Colonic mucosa (tissue), 4 donors: ENCODE results near the gene PAOX. TPM values are rescaled to one million over a fixed set of nuclear protein-coding genes. Genes with fewer than 3 reads are reported as not detected.

ENCODE experiments used
- DNase-seq: peaks from one replicate; pipeline ENCODE4 v3.0.0-alpha.2; 2020
- H3K27ac ChIP-seq: fragments of 200-600 bp; one replicate; pipeline ENCODE4 v1.8.0; 2021
- H3K27me3 ChIP-seq: fragments of 200-600 bp; one replicate; pipeline ENCODE4 v1.8.0; 2021
- H3K36me3 ChIP-seq: fragments of 200-600 bp; one replicate; pipeline ENCODE4 v1.8.0; 2021
- H3K4me1 ChIP-seq: fragments of 200-600 bp; one replicate; pipeline ENCODE4 v1.8.0; 2021; ENCODE audit warnings: mild to moderate bottlenecking
- H3K4me3 ChIP-seq: fragments of 200-600 bp; one replicate; pipeline ENCODE4 v1.8.0; 2021
- H3K9ac ChIP-seq, 2 donors: one replicate each; pipeline ENCODE4 v1.7.0; 2013; ENCODE audit warnings: control low read depth in 2 of 2, low read depth in 2 of 2, low read length in 2 of 2
- H3K9me3 ChIP-seq: fragments of 200-600 bp; one replicate; pipeline ENCODE4 v1.8.0; 2021
- intact Hi-C: fragments of 100-400 bp; cut with DNase I; formaldehyde crosslinking; loops from one replicate; pipeline ENCODE4 v1.14.1; 2022
- total RNA-seq, 2 donors: library from RNA; stranded (reverse); fragmentation: NEBNext Ultra II Directional in 1 of 2; extraction: Animal tissue kit (Norgen Biotek cat#: 25700) in 1 of 2; gene quantifications; one replicate each; pipeline ENCODE4 v1.2.1, GENCODE V29; 2021
- TF ChIP-seq, protein P1 (sequence below): fragments of 200-600 bp; IDR thresholded peaks from one replicate; pipeline ENCODE4 v1.8.0; 2022; ENCODE audit warnings: antibody characterized with exemption, mild to moderate bottlenecking
- donor health status: healthy.
- donor health status: DM: no; HTN: no; CAD: no.
- donor health status: DM: no; HTN: no; CAD: no.

The PAOX gene
- total RNA-seq, 2 donors from 2014 or later = 3.5 to 5.8 TPM

DNA sequence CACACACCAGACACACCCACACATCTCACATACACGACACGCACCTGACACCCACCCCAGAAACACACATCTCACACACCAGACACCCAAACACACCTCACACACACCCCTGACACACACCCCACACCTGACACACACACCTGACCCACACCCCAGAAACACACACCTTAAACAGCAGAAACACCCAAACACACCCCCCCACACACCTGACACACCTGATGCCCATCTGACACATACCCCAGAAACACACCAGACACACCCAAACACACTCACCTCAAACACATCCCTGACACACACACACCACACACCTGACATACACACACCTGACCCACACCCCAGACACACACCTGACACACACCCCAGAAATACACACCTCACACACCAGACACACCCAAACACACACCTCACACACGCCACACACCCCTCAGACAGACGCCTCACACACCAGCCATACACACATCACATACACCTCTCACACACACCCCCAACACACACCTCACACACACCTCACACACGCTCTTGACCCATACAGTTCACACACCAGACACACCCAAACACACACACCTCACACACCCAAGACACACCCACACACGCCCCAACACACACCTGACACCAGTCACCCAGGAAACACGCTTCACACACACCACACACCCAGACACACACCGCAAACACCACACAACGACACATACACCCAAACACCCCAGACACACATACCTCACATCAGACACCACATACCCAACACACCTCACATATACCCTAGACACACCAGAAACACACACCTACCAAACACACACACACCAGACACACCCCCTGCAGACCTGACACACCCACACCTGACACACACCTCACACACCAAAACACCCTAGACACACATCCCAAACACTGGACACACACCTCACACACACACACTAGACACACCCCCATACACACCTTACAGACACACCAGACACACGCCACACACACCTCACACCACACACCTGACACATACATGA, 40.7 kb upstream of the PAOX start:
- Histone ChIP-seq H3K36me3 (no peaks in the 10 kb centered on the region), H3K27me3 (peaks cover 25% of the 10 kb centered on the region), H3K27ac (no peak overlapping the region), H3K4me3 (no peak overlapping the region), H3K9me3 (no peaks in the 10 kb centered on the region), H3K9ac (no peak overlapping the region), H3K4me1 (no peaks in the 10 kb centered on the region)
- DNase-seq = no peak
- intact Hi-C loops = no loop called here
- TF ChIP-seq, protein P1, sequence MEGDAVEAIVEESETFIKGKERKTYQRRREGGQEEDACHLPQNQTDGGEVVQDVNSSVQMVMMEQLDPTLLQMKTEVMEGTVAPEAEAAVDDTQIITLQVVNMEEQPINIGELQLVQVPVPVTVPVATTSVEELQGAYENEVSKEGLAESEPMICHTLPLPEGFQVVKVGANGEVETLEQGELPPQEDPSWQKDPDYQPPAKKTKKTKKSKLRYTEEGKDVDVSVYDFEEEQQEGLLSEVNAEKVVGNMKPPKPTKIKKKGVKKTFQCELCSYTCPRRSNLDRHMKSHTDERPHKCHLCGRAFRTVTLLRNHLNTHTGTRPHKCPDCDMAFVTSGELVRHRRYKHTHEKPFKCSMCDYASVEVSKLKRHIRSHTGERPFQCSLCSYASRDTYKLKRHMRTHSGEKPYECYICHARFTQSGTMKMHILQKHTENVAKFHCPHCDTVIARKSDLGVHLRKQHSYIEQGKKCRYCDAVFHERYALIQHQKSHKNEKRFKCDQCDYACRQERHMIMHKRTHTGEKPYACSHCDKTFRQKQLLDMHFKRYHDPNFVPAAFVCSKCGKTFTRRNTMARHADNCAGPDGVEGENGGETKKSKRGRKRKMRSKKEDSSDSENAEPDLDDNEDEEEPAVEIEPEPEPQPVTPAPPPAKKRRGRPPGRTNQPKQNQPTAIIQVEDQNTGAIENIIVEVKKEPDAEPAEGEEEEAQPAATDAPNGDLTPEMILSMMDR = no peak

DNA sequence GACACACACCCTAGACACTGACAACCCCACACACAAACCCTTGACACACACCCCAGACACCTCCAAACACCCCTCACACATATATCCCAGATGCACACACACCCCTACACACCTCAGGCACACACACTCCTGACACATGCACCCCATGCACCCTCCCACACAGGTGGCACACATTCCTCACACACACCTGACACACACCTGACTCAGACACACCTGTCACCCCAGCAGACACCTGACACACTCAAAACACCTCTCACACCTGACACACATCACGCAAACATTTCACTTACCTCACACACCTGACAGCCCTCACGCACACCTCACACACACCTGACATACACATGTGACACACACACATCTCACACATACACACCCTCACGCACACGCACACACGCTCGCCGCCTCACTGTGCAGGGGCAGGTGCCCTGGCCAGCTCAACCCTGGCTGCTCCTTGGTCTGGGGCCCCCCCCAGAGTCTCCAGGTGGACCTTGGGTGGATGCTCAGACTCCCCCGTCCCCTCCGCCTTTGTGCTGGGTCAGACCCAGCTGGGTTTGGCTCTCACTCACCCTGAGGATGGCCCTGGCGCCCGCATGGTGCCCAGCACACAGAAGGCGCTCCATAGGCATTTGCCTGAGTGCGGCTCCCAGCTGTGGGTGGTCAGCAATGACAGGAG, 39.2 kb upstream of the PAOX start:
- Histone ChIP-seq H3K9ac (no peak overlapping the region), H3K27me3 (peaks cover 21% of the 10 kb centered on the region), H3K4me3 (no peak overlapping the region), H3K4me1 (no peaks in the 10 kb centered on the region), H3K9me3 (no peaks in the 10 kb centered on the region), H3K36me3 (no peaks in the 10 kb centered on the region), H3K27ac (no peak overlapping the region)
- DNase-seq = no peak
- TF ChIP-seq, protein P1 = no peak
- intact Hi-C loops = no loop called here

DNA sequence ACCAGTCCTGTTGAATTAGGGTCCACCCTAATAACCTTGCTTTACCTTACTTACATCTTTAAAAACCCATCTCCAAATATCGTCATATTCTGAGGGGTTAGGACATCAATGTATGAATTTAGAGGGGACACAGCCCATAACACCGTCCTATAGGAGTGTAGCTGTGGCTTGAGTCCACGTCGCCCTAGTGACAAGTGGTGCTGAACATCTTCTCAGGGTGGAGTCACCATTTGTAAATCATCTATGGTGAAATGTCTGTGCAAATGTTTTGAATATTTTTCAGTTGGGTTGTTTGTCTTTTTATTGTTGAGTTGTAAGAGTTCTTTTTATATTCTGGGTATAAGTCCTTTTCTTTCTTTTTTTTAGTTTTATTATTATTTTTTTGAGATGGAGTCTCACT, 37.1 kb upstream of the PAOX start:
- Histone ChIP-seq H3K4me3 (no peak overlapping the region), H3K9me3 (no peaks in the 10 kb centered on the region), H3K4me1 (no peaks in the 10 kb centered on the region), H3K9ac (no peak overlapping the region), H3K36me3 (no peaks in the 10 kb centered on the region), H3K27ac (no peak overlapping the region), H3K27me3 (no peaks in the 10 kb centered on the region)
- DNase-seq = no peak
- TF ChIP-seq, protein P1 = no peak
- intact Hi-C loops = no loop called here

DNA sequence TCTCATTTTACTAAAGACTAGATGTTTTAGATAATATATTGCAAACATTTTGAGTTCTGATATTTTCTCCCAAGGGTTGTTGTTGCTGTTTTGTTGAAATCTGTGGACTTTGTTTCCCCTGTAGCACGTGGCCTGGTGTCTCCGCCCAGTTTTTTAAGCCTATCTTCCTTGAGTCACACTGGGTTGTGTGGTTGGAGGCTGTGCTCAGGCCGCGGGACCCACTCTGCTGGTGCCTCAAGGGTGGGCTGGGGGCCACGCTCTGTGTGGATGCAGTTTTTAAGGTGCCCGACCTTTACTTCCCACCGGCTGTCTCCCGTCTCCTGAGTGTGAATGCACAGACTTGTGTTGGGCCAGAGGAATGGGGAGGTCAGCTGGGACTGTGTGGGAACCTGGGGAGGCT, 36.1 kb upstream of the PAOX start:
- Histone ChIP-seq H3K4me3 (no peak overlapping the region), H3K27ac (no peak overlapping the region), H3K9ac (no peak overlapping the region)

DNA sequence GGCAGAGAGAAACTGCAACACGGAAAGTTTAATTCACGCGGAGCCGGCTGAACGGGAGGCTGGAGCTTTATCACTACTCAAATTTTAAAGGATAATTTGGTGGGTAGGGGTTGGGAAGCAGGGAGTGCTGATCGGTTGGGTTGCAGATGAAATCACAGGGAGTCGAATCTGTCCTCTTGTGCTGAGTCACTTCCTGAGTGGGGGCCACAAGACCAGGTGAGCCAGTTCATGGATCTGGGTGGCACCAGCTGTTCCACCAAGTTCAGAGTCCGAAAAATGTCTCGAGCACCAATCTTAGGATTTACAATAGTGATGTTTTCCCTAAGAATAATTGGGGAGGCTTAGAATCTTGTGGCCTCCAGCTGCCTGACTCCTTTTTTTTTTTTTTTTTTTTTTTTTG, 35.5 kb upstream of the PAOX start:
- Histone ChIP-seq H3K4me3 (no peak overlapping the region), H3K9ac (no peak overlapping the region), H3K4me1 (no peaks in the 10 kb centered on the region), H3K27me3 (no peaks in the 10 kb centered on the region), H3K9me3 (no peaks in the 10 kb centered on the region), H3K36me3 (no peaks in the 10 kb centered on the region), H3K27ac (no peak overlapping the region)
- intact Hi-C loops = no loop called here
- no peak for DNase-seq
- TF ChIP-seq, protein P1 = no peak

More for the DNA sequence above, 36.1 kb upstream of the PAOX start:
- Histone ChIP-seq H3K9me3 (no peaks in the 10 kb centered on the region), H3K4me1 (no peaks in the 10 kb centered on the region), H3K27me3 (no peaks in the 10 kb centered on the region), H3K36me3 (no peaks in the 10 kb centered on the region)
- TF ChIP-seq, protein P1 = no peak
- DNase-seq = no peak
- intact Hi-C loops = no loop called here
